Measurements from ENCODE around the gene SMAD3. TPM values are rescaled to one million over a fixed set of nuclear protein-coding genes. Genes with fewer than 3 reads are reported as not detected.

Gene SMAD3
- polyA plus RNA-seq, 1 donor from 2014 or later: 1.0 TPM

- no peak overlapping the region for H3K9ac ChIP-seq (ENCODE audit: low read length)
- H3K9me3 ChIP-seq (ENCODE audit: low read length): no peaks in the 10 kb centered on the region
- no peaks in the 10 kb centered on the region for H3K36me3 ChIP-seq (ENCODE audit: insufficient read depth, low read length)
- no peaks in the 10 kb centered on the region for H3K27me3 ChIP-seq (ENCODE audit: insufficient read depth, low read depth, low read length)
- H2AFZ ChIP-seq (ENCODE audit: low read depth, low read length): no peak overlapping the region
- H3K79me2 ChIP-seq (replicated peaks; ENCODE audit: insufficient read depth, low read length): no peaks in the 10 kb centered on the region
- no peaks in the 10 kb centered on the region for H3K9me2 ChIP-seq (ENCODE audit: insufficient read depth, low read length)
- H3K4me3 ChIP-seq (ENCODE audit: low read length): no peak overlapping the region
- no peak for TF ChIP-seq CTCF (IDR thresholded peaks at IDR 0.05; ENCODE audit: poor library complexity, severe bottlenecking)
- TF ChIP-seq MXI1 (conservative IDR thresholded peaks at IDR 0.05; ENCODE audit: poor library complexity, severe bottlenecking): no peak
- TF ChIP-seq RAD21 (conservative IDR thresholded peaks at IDR 0.05): no peak
- no peak for TF ChIP-seq EZH2 (IDR thresholded peaks at IDR 0.05; ENCODE audit: borderline replicate concordance, insufficient read depth, low read length, poor library complexity, severe bottlenecking)
- no peak for TF ChIP-seq POLR2AphosphoS5 (IDR thresholded peaks at IDR 0.05)
- TF ChIP-seq SMC3 (conservative IDR thresholded peaks at IDR 0.05; ENCODE audit: poor library complexity): no peak
- no peak for TF ChIP-seq TAF1 (IDR thresholded peaks at IDR 0.05; ENCODE audit: low read depth)
- no peak for TF ChIP-seq REST (IDR thresholded peaks at IDR 0.05; ENCODE audit: borderline replicate concordance)
- TF ChIP-seq EP300 (conservative IDR thresholded peaks at IDR 0.05; ENCODE audit: poor library complexity, severe bottlenecking): no peak
- H3K27ac ChIP-seq (ENCODE audit: low read length): no peak overlapping the region
- no peaks in the 10 kb centered on the region for H3F3A ChIP-seq (ENCODE audit: insufficient read depth, low read length, poor library complexity, severe bottlenecking)
- no peaks in the 10 kb centered on the region for H4K20me1 ChIP-seq (ENCODE audit: insufficient read depth)
- H3K4me2 ChIP-seq (ENCODE audit: low read length): no peak overlapping the region
These were observed 31.8 kb upstream of the SMAD3 start for GRCh38 chr15:67033571-67034044.

- Histone ChIP-seq H3K79me2 (replicated peaks; ENCODE audit: insufficient read depth, low read length) (no peaks in the 10 kb centered on the region), H3K27ac (ENCODE audit: low read length) (no peak overlapping the region), H3K27me3 (ENCODE audit: insufficient read depth, low read depth, low read length) (no peaks in the 10 kb centered on the region), H4K20me1 (ENCODE audit: insufficient read depth) (no peaks in the 10 kb centered on the region), H3K4me3 (ENCODE audit: low read length) (no peak overlapping the region), H3K9me2 (ENCODE audit: insufficient read depth, low read length) (no peaks in the 10 kb centered on the region), H3K36me3 (ENCODE audit: insufficient read depth, low read length) (no peaks in the 10 kb centered on the region), H3K9ac (ENCODE audit: low read length) (no peak overlapping the region), H3K9me3 (ENCODE audit: low read length) (no peaks in the 10 kb centered on the region), H3K4me2 (ENCODE audit: low read length) (no peak overlapping the region), H2AFZ (ENCODE audit: low read depth, low read length) (no peak overlapping the region), H3F3A (ENCODE audit: insufficient read depth, low read length, poor library complexity, severe bottlenecking) (no peaks in the 10 kb centered on the region)
- TF ChIP-seq POLR2AphosphoS5 (IDR thresholded peaks at IDR 0.05) (no peak), MXI1 (conservative IDR thresholded peaks at IDR 0.05; ENCODE audit: poor library complexity, severe bottlenecking) (no peak), SMC3 (conservative IDR thresholded peaks at IDR 0.05; ENCODE audit: poor library complexity) (no peak), CTCF (IDR thresholded peaks at IDR 0.05; ENCODE audit: poor library complexity, severe bottlenecking) (no peak), RAD21 (conservative IDR thresholded peaks at IDR 0.05) (no peak), TAF1 (IDR thresholded peaks at IDR 0.05; ENCODE audit: low read depth) (no peak), EZH2 (IDR thresholded peaks at IDR 0.05; ENCODE audit: borderline replicate concordance, insufficient read depth, low read length, poor library complexity, severe bottlenecking) (no peak), EP300 (conservative IDR thresholded peaks at IDR 0.05; ENCODE audit: poor library complexity, severe bottlenecking) (no peak), REST (IDR thresholded peaks at IDR 0.05; ENCODE audit: borderline replicate concordance) (no peak)
These were observed 29.5 kb upstream of the SMAD3 start for GRCh38 chr15:67035886-67036285.

All from neural cell (in vitro differentiated cells).